HepG2 (cell line): Measurements from ENCODE around the gene GRIFIN. TPM values are rescaled to one million over a fixed set of nuclear protein-coding genes. Genes with fewer than 3 reads are reported as not detected.
A peak's percentile ranks its signal among the peaks of the same experiment; 100 is the strongest.

Source experiments
- ATAC-seq: fragments of 200-7000 bp; cut with Tn5 transposase; 3 replicates; pipeline ENCODE4 v1.9.1; 2020; ENCODE audit warnings: mild to moderate bottlenecking, moderate library complexity
- BruUV-seq: library from RNA; stranded (reverse); fragments of 400-500 nt; replicated peaks from 2 replicates; lab custom pipeline; 2021; lab: Mats Ljungman, UMichigan
- CTCF ChIA-PET: fragments of 300-600 bp; formaldehyde crosslinking; extraction: SDS; loops from one replicate; lab custom pipeline; 2021; ENCODE audit warnings: low total read pairs, inconsistent platforms, low intra/inter-chr PET ratio; lab: Yijun Ruan, JAX
- POLR2A ChIA-PET: fragments of 350-600 bp; sonication (Branson Sonifier 250); formaldehyde crosslinking; loops from one replicate; lab custom pipeline; 2020; ENCODE audit warnings: antibody characterized with exemption, inconsistent platforms; lab: Yijun Ruan, JAX
- DNase-seq: peaks from one replicate; pipeline ENCODE4 v3.0.0-alpha.2; 2015; ENCODE audit warnings: low spot score
- FAIRE-seq: peaks from 3 replicates; lab custom pipeline; 2011; peaks lifted over from hg19 to GRCh38; lab: Jason Lieb, UNC
- H2AFZ ChIP-seq: one replicate; pipeline ENCODE4 v1.6.1; 2011; ENCODE audit warnings: low read length, inconsistent platforms
- H3K27ac ChIP-seq: fragments of 300-600 bp; 3 replicates; pipeline ENCODE4 v1.8.0; 2011; ENCODE audit warnings: mixed run types, mild to moderate bottlenecking, mixed read lengths, low read length, inconsistent platforms; ENCODE audit not compliant: insufficient read depth; ENCODE audit errors: extremely low read length
- H3K27me3 ChIP-seq, 2 experiments: fragments of 200-600 bp in 1 of 2; 2 replicates in 1 of 2; 3 replicates in 1 of 2; pipeline versions ENCODE4 v1.6.0 to v1.8.0; 2011; ENCODE audit warnings: low read length in 2 of 2, mild to moderate bottlenecking in 2 of 2, moderate library complexity in 2 of 2, inconsistent platforms in 1 of 2; ENCODE audit not compliant: insufficient read depth in 2 of 2, control insufficient read depth in 1 of 2
- H3K36me3 ChIP-seq, 2 experiments: fragments of 200-600 bp in 1 of 2; replicated peaks in 1 of 2; 2 replicates in 1 of 2; 3 replicates in 1 of 2; pipeline versions ENCODE4 v1.5.1 to v1.8.0; 2011; ENCODE audit warnings: low read length in 2 of 2, inconsistent platforms in 1 of 2; ENCODE audit not compliant: insufficient read depth in 2 of 2, control insufficient read depth in 1 of 2
- H3K4me1 ChIP-seq: 2 replicates; pipeline ENCODE4 v1.5.1; 2012; ENCODE audit warnings: low read length, inconsistent platforms; ENCODE audit not compliant: insufficient read depth
- H3K4me2 ChIP-seq: 2 replicates; pipeline ENCODE4 v1.6.0; 2011; ENCODE audit warnings: low read depth, low read length, inconsistent platforms
- H3K4me3 ChIP-seq, 3 experiments: fragments of 200-600 bp in 1 of 3; sonication (generic), shearing (Covaris generic) in 1 of 3; replicated peaks in 1 of 3; 2 replicates each; pipeline ENCODE4 v1.5.1; 2011 to 2016; ENCODE audit warnings: low read length in 3 of 3, inconsistent platforms in 2 of 3, low read depth in 2 of 3, mild to moderate bottlenecking in 2 of 3, control low read depth in 1 of 3, mixed read lengths in 1 of 3; ENCODE audit not compliant: insufficient read depth in 1 of 3
- H3K79me2 ChIP-seq: one replicate; pipeline ENCODE4 v1.6.1; 2011; ENCODE audit warnings: low read length, inconsistent platforms; ENCODE audit not compliant: insufficient read depth
- H3K9ac ChIP-seq: 2 replicates; pipeline ENCODE4 v1.6.0; 2011; ENCODE audit warnings: mild to moderate bottlenecking, low read depth, low read length, inconsistent platforms; ENCODE audit not compliant: insufficient read depth
- H3K9me3 ChIP-seq: 2 replicates; pipeline ENCODE4 v1.5.1; 2012; ENCODE audit warnings: mild to moderate bottlenecking, low read length
- H4K20me1 ChIP-seq: 2 replicates; pipeline ENCODE4 v1.6.0; 2011; ENCODE audit warnings: inconsistent platforms, mild to moderate bottlenecking, low read length, moderate library complexity; ENCODE audit not compliant: insufficient read depth
- HNRNPLL ChIP-seq: fragments of 200-400 bp; formaldehyde crosslinking; IDR thresholded peaks from 2 replicates; pipeline ENCODE4 v1.6.1; 2017; ENCODE audit warnings: mild to moderate bottlenecking, low read depth, low read length; ENCODE audit not compliant: poor library complexity, severe bottlenecking
- ISL2 ChIP-seq: sonication (generic); formaldehyde crosslinking; IDR thresholded peaks from 2 replicates; pipeline ENCODE4 v1.5.0; 2020; ENCODE audit warnings: missing genetic modification reagents
- SRSF4 ChIP-seq: fragments of 200-400 bp; formaldehyde crosslinking; IDR thresholded peaks from one replicate; pipeline ENCODE4 v1.6.1; 2018; ENCODE audit warnings: mild to moderate bottlenecking, low read depth, low read length, moderate library complexity; ENCODE audit not compliant: poor library complexity, severe bottlenecking
- ZNF253 ChIP-seq: sonication (generic); formaldehyde crosslinking; IDR thresholded peaks from 2 replicates; pipeline ENCODE4 v1.8.0; 2022; ENCODE audit warnings: mild to moderate bottlenecking, missing genetic modification reagents, borderline replicate concordance
- ZNF468 ChIP-seq: sonication (generic); formaldehyde crosslinking; IDR thresholded peaks from 2 replicates; pipeline ENCODE4 v1.8.0; 2022; ENCODE audit warnings: mild to moderate bottlenecking, moderate library complexity, missing genetic modification reagents
- ZNF780A ChIP-seq: sonication (generic); formaldehyde crosslinking; IDR thresholded peaks from 2 replicates; pipeline ENCODE4 v1.8.0; 2022; ENCODE audit warnings: mild to moderate bottlenecking, missing genetic modification reagents, moderate library complexity
- ZNF816 ChIP-seq: sonication (generic); formaldehyde crosslinking; IDR thresholded peaks from 2 replicates; pipeline ENCODE4 v1.8.0; 2022; ENCODE audit warnings: missing genetic modification reagents, mild to moderate bottlenecking, borderline replicate concordance
- WGBS: methylation state at CpG from one replicate; pipeline ENCODE4 v1.1.6; 2017; ENCODE audit warnings: low lambda C conversion rate; 5-methylcytosine and 5-hydroxymethylcytosine counted together
- in situ Hi-C: cut with HindIII; loops from 2 replicates; pipeline ENCODE4 v1.10.0; 2017; ENCODE audit warnings: low pct_unique_long_range_greater_than_20kb; ENCODE audit not compliant: extremely low pct_ligation_motif_present
- intact Hi-C: fragments of 100-400 bp; cut with micrococcal nuclease; formaldehyde crosslinking; loops from one replicate; pipeline ENCODE4 v1.10.0; 2022; ENCODE audit not compliant: unreplicated experiment
- polyA plus RNA-seq, 8 experiments: library from polyadenylated mRNA; depleted of rRNA in 3 of 8; stranded (reverse) in 7 of 8; unstranded in 1 of 8; fragments of >200 nt; fragmentation: Illumina TruSeq in 4 of 8; extraction: Trizol in 4 of 8; gene quantifications; 2 replicates each; pipeline versions ENCODE4 v1.2.1 to v1.2.3, GENCODE V29; 2011 to 2016; ENCODE audit warnings: low read depth in 4 of 8, missing spikeins in 1 of 8, mixed read lengths in 1 of 8; ENCODE audit not compliant: insufficient read depth in 1 of 8
- total RNA-seq, 5 experiments: library from RNA; depleted of rRNA; stranded (reverse); fragments of >200 nt; fragmentation: Illumina TruSeq; extraction: Trizol; gene quantifications; 2 replicates each; pipeline ENCODE4 v1.2.3, GENCODE V29; 2016; ENCODE audit warnings: low read depth in 1 of 5
- TF ChIP-seq, protein P1 (sequence below): sonication (generic); formaldehyde crosslinking; IDR thresholded peaks from 2 replicates; pipeline ENCODE4 v1.4.0; 2020; ENCODE audit warnings: mild to moderate bottlenecking, missing genetic modification reagents, borderline replicate concordance

Gene GRIFIN
- total and polyA plus RNA-seq, 2 of the 13 experiments (the other 11 are each of a cell fraction or from before 2014, with no cell fraction given), result not detected

DNA sequence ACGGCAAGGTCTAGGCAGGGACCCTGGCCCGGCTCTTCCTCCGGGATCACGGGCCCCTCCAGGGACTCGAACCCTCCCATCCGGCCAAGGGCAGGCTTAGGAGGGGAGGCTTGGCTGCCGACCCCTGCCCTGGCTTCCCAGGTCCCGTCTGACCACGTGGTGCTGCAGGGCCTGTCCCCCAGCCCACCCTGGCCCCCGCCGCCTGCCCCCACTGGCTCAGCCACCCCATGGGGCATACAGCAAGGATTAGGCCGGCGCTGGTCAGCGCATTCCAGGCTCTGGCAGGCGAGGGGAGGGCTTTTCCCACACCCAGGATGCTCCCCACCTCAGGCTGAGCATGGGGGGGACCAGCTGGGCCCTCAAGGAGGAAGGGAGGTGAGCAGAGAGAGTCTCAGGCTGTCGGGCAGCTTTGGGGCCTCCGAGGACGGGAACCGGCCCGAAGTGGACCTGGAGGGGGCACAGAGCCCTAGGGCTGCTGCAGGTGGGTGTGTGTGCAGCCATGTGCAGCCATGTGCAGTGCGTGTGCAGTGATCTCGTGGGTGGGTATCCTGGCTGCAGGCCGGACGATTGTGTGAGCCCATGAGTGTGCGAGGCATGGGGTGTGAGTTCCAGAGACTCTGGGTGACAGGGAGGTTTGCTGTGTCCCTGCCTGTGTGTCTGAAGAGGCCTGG is 713 bp upstream of the GRIFIN start (continued):
- TF ChIP-seq, protein P1, sequence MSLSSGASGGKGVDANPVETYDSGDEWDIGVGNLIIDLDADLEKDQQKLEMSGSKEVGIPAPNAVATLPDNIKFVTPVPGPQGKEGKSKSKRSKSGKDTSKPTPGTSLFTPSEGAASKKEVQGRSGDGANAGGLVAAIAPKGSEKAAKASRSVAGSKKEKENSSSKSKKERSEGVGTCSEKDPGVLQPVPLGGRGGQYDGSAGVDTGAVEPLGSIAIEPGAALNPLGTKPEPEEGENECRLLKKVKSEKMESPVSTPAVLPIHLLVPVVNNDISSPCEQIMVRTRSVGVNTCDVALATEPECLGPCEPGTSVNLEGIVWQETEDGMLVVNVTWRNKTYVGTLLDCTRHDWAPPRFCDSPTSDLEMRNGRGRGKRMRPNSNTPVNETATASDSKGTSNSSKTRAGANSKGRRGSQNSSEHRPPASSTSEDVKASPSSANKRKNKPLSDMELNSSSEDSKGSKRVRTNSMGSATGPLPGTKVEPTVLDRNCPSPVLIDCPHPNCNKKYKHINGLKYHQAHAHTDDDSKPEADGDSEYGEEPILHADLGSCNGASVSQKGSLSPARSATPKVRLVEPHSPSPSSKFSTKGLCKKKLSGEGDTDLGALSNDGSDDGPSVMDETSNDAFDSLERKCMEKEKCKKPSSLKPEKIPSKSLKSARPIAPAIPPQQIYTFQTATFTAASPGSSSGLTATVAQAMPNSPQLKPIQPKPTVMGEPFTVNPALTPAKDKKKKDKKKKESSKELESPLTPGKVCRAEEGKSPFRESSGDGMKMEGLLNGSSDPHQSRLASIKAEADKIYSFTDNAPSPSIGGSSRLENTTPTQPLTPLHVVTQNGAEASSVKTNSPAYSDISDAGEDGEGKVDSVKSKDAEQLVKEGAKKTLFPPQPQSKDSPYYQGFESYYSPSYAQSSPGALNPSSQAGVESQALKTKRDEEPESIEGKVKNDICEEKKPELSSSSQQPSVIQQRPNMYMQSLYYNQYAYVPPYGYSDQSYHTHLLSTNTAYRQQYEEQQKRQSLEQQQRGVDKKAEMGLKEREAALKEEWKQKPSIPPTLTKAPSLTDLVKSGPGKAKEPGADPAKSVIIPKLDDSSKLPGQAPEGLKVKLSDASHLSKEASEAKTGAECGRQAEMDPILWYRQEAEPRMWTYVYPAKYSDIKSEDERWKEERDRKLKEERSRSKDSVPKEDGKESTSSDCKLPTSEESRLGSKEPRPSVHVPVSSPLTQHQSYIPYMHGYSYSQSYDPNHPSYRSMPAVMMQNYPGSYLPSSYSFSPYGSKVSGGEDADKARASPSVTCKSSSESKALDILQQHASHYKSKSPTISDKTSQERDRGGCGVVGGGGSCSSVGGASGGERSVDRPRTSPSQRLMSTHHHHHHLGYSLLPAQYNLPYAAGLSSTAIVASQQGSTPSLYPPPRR (CRISPR knock-in tag), result no peak
- no peak for TF ChIP-seq ZNF253
- TF ChIP-seq ZNF468 (CRISPR knock-in tag), result no peak
- TF ChIP-seq ISL2, result no peak

DNA sequence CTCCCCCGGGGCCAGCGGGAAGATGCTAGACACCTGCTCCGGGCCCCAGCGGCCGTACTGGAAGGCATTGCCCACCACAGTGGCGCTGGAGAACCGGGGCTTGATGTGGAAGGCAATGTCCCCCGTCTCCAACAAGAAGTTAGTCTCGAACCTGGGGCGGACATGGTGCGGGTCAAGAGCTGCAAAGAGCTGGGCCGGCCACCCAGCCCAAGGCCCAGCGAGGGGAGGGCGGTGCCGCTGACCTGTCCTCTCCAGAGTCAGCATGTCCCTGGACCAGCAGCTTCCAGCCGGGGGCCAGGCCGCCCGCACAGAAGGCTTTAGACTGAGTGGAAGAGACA is 551 bp downstream of the GRIFIN start:
- Histone ChIP-seq H4K20me1 (no peaks in the 10 kb centered on the region), H3K4me3 (no peak overlapping the region), H3K9ac (no peak overlapping the region), H3K9me3 (no peaks in the 10 kb centered on the region), H3K4me2 (no peak overlapping the region), H2AFZ (no peak overlapping the region), H3K4me1 (peaks cover 50% of the 10 kb centered on the region), H3K27ac (no peak overlapping the region), H3K79me2 (no peaks in the 10 kb centered on the region), H3K36me3 (no peaks in the 10 kb centered on the region), H3K27me3 (peaks cover 14 to 62% of the 10 kb centered on the region in 2 experiments)
- intact Hi-C loops (loop anchor here (5.0 to 10.0 kb wide), 2 partner anchors 47 to 89 kb away; no protein-coding TSS in a partner anchor), in situ Hi-C loops (no loop called here)
- ATAC-seq (no peak), DNase-seq (no peak), FAIRE-seq (no peak)
- 40% methylated on average over 1 of the region's 18 CpGs for WGBS
- no TSS peak for BruUV-seq
- no peak for TF ChIP-seq ZNF780A (CRISPR knock-in tag)
- no peak for TF ChIP-seq SRSF4
- peak; percentile 8 for TF ChIP-seq HNRNPLL
- no peak for TF ChIP-seq ZNF816 (CRISPR knock-in tag)
- ChIA-PET POLR2A (no interaction called here), CTCF (interaction anchor here (1.1 to 1.2 kb wide), 2 partner anchors 24 to 205 kb away, joined by 3 read pairs; no protein-coding TSS in a partner anchor)
